Mesothelial cell of epicardium (in vitro differentiated cells): ENCODE data around the gene EPN3. TPM values are rescaled to one million over a fixed set of nuclear protein-coding genes. Genes with fewer than 3 reads are reported as not detected.

Source experiments
- DNase-seq, 2 experiments: peaks; one replicate each; pipeline ENCODE4 v3.0.0; 2021; ENCODE audit warnings: low spot score in 2 of 2; ENCODE audit not compliant: unreplicated experiment in 2 of 2
- H3K27ac Mint-ChIP-seq: 2 replicates; pipeline ENCODE4 v1.8.0; 2021; ENCODE audit warnings: mixed read lengths
- H3K27me3 Mint-ChIP-seq: 2 replicates; pipeline ENCODE4 v1.8.0; 2021; ENCODE audit warnings: low read depth, mixed read lengths
- H3K36me3 Mint-ChIP-seq: 2 replicates; pipeline ENCODE4 v1.8.0; 2021; ENCODE audit warnings: mixed read lengths
- H3K4me1 Mint-ChIP-seq: 2 replicates; pipeline ENCODE4 v1.8.0; 2021; ENCODE audit warnings: mixed read lengths
- H3K4me3 Mint-ChIP-seq: 2 replicates; pipeline ENCODE4 v1.8.0; 2021; ENCODE audit warnings: mild to moderate bottlenecking, moderate library complexity, mixed read lengths
- H3K9me3 Mint-ChIP-seq: 2 replicates; pipeline ENCODE4 v1.8.0; 2021; ENCODE audit warnings: mixed read lengths
- total RNA-seq: library from RNA; stranded (reverse); gene quantifications from 3 replicates; pipeline ENCODE4 v1.2.1, GENCODE V29; 2021
- TF ChIP-seq, protein P1 (sequence below): fragments of 200-600 bp; sonication (generic); IDR thresholded peaks from one replicate; pipeline ENCODE4 v1.5.0; 2021; ENCODE audit warnings: antibody characterized with exemption; ENCODE audit not compliant: unreplicated experiment

The EPN3 gene
- total RNA-seq, 1 donor from 2014 or later = 15.1 TPM

DNA sequence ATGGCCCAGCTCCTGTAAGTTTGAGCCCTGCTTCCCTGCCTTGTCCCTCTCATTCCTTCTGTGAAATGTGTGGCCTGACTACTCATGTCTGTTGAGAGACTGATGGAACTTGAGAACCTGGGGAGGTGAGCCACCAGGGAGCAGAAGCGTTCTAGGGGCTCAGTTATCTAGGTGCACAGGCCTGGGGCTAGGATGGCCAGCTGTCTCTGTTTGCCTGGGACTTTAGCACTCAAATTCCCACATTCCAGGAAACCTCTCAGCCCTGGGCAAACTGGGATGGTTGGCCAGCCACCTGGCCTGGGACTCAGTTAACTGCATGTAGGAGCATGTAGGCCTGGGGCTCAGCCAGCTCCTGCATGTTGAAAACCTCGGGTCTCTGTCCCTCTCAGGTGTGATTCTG lies 9.3 kb upstream of the EPN3 start:
- H3K4me1 Mint-ChIP-seq = no peaks in the 10 kb centered on the region
- TF ChIP-seq, protein P1, sequence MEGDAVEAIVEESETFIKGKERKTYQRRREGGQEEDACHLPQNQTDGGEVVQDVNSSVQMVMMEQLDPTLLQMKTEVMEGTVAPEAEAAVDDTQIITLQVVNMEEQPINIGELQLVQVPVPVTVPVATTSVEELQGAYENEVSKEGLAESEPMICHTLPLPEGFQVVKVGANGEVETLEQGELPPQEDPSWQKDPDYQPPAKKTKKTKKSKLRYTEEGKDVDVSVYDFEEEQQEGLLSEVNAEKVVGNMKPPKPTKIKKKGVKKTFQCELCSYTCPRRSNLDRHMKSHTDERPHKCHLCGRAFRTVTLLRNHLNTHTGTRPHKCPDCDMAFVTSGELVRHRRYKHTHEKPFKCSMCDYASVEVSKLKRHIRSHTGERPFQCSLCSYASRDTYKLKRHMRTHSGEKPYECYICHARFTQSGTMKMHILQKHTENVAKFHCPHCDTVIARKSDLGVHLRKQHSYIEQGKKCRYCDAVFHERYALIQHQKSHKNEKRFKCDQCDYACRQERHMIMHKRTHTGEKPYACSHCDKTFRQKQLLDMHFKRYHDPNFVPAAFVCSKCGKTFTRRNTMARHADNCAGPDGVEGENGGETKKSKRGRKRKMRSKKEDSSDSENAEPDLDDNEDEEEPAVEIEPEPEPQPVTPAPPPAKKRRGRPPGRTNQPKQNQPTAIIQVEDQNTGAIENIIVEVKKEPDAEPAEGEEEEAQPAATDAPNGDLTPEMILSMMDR = no peak
- no peaks in the 10 kb centered on the region for H3K27me3 Mint-ChIP-seq
- H3K36me3 Mint-ChIP-seq = no peaks in the 10 kb centered on the region
- H3K27ac Mint-ChIP-seq = no peak overlapping the region
- no peak for DNase-seq
- no peak overlapping the region for H3K4me3 Mint-ChIP-seq
- no peaks in the 10 kb centered on the region for H3K9me3 Mint-ChIP-seq

DNA sequence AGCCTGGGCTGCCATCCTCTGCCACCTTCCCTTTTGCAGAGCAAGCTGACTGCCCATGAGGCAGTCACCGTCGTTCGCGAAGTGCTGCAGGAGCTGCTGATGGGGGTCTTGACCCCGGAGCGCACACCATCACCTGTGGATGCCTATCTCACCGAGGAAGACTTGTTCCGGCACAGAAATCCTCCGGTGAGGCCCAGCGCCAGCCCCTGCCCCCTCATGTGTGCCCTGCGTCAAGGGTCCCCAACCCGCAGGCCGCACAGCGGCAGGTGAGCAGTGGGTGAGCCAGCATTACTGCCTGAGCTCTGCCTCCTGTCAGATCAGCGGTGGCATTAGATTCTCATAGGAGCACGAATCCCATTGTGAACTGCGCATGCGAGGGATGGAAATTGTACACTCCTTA lies 7.7 kb upstream of the EPN3 start:
- Mint-ChIP-seq H3K36me3 (no peaks in the 10 kb centered on the region), H3K4me3 (no peak overlapping the region), H3K27ac (no peak overlapping the region), H3K9me3 (no peaks in the 10 kb centered on the region), H3K27me3 (no peaks in the 10 kb centered on the region), H3K4me1 (no peaks in the 10 kb centered on the region)
- TF ChIP-seq, protein P1 = no peak
- DNase-seq = no peak

DNA sequence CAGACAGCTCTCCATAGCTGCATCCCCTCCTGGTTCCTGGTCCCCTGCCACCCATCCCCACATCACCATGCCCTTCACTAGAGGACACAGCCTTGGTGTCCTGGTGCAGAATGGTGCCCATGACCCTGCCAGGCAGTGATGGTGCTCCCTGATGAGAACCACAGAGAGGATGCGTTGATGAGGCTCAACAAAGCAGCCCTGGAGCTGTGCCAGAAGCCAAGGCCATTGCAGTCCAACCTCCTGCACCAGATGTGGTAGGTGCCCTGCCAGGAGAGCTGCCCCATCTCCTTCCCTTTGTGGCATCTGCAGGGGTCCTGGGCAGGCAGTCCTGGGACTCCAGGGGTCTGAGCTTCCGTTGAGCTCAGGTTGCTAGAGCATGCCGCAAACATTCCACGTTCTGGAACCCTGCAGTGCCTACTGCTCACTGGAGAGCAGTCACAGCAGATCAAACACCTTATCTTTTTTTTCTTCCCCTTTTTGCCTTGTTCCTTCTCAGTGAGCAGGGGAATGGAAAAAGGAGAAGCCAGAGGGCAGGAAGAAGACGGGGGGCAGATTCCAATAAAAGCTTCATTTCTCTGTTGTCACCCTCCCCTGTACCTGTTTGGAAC lies 5.3 kb upstream of the EPN3 start:
- no peak overlapping the region for H3K4me3 Mint-ChIP-seq
- no peak overlapping the region for H3K27ac Mint-ChIP-seq
- no peaks in the 10 kb centered on the region for H3K27me3 Mint-ChIP-seq
- H3K4me1 Mint-ChIP-seq = peaks cover 12% of the 10 kb centered on the region
- TF ChIP-seq, protein P1 = no peak
- no peaks in the 10 kb centered on the region for H3K36me3 Mint-ChIP-seq
- no peaks in the 10 kb centered on the region for H3K9me3 Mint-ChIP-seq
- DNase-seq = no peak

DNA sequence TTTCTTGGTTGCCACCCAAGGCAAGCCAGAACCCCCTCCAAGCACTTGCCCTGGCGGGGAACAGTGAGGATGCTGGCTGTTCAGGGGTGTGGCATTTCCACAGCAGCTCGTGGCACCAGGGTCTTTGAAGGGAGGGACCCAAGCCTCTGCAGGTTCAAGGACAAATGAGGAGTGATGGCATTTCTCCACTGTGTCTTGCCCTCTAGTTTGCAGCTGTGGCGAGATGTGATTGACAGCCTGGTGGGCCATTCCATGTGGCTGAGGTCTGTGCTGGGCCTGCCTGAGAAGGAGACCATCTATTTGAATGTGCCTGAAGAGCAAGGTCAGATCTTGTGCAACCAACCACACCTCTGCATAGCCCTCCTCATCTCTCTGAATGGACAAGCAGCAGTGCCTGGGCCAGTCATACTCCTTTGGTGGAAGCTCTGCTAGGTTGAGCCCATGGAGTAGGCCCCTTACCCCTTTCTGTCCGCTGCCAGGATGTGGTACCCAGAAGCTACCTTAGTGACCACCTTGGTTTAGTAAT lies 4.5 kb upstream of the EPN3 start:
- TF ChIP-seq, protein P1 = no peak

DNA sequence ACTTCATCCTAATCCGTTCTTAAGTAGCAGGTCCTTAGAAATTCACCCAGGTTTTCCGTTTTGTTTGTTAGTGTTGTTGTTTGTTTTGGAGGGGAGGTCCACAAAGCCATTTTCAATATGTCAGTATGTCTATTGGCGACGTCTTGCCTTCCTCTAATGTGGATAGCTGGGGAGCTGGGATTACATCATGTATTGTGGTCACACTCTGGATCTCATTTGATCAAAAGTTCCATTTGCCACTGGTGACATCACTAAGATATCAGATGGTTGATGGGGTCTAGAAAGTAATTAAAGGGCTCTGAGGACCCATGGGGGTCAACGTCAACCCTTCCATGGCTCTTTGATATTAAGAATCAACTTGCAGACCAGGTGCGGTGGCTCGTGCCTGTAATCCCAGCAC lies 2.7 kb upstream of the EPN3 start:
- DNase-seq = no peak
- TF ChIP-seq, protein P1 = no peak
- peaks cover 7% of the 10 kb centered on the region for H3K27me3 Mint-ChIP-seq
- H3K4me1 Mint-ChIP-seq = peaks cover 35% of the 10 kb centered on the region
- no peak overlapping the region for H3K27ac Mint-ChIP-seq
- no peaks in the 10 kb centered on the region for H3K9me3 Mint-ChIP-seq
- no peak overlapping the region for H3K4me3 Mint-ChIP-seq
- H3K36me3 Mint-ChIP-seq = no peaks in the 10 kb centered on the region

More for the DNA sequence above, 4.5 kb upstream of the EPN3 start:
- Mint-ChIP-seq H3K9me3 (no peaks in the 10 kb centered on the region), H3K4me3 (no peak overlapping the region), H3K27ac (no peak overlapping the region), H3K36me3 (no peaks in the 10 kb centered on the region), H3K27me3 (no peaks in the 10 kb centered on the region), H3K4me1 (peaks cover 17% of the 10 kb centered on the region)
- DNase-seq = no peak
